Activated CD4-positive, alpha-beta T cell treated with anti-CD3 and anti-CD28 coated beads, Interleukin-2, amount 50 U/mL, for 1 hour (primary cell): Measurements from ENCODE around the gene OVOL3.
"Not testable (repeated sequence)": the region's sequence is repeated elsewhere in the genome, so short reads cannot be mapped to it uniquely, and the experiment has no call there.

Experiments
- DNase-seq: peaks from one replicate; pipeline ENCODE4 v3.0.0-alpha.2; 2020

OVOL3 gene

GRCh38 chr19:36110487-36111199 is at the start of gene OVOL3:
TSS of gene OVOL3 (plus strand) at chr19:36111143. CDS start at chr19:36111203, 60 bp downstream.
- DNase-seq, result no peak

GRCh38 chr19:36061367-36061766 is 49.6 kb upstream of the OVOL3 start:
- no peak for DNase-seq

- DNase-seq, result no peak
Measured at GRCh38 chr19:36064826-36065225, 46.1 kb upstream of the OVOL3 start.

- no peak for DNase-seq
Measured at GRCh38 chr19:36067681-36068080, 43.3 kb upstream of the OVOL3 start.

GRCh38 chr19:36068810-36069499 is 42.0 kb upstream of the OVOL3 start:
- DNase-seq, result not testable (repeated sequence)

- no peak for DNase-seq
Measured at GRCh38 chr19:36072081-36072480, 38.9 kb upstream of the OVOL3 start.

GRCh38 chr19:36073121-36073876 is 37.6 kb upstream of the OVOL3 start:
- DNase-seq, result no peak

- no peak for DNase-seq
Measured at GRCh38 chr19:36079389-36079945, 31.5 kb upstream of the OVOL3 start.

- no peak for DNase-seq
Measured at GRCh38 chr19:36081385-36081784, 29.6 kb upstream of the OVOL3 start.

- no peak for DNase-seq
Measured at GRCh38 chr19:36081894-36082293, 29.0 kb upstream of the OVOL3 start.

- DNase-seq, result no peak
Measured at GRCh38 chr19:36082916-36083315, 28.0 kb upstream of the OVOL3 start.

GRCh38 chr19:36084231-36085009 is 26.5 kb upstream of the OVOL3 start:
- no peak for DNase-seq

- no peak for DNase-seq
Measured at GRCh38 chr19:36086326-36086725, 24.6 kb upstream of the OVOL3 start.

GRCh38 chr19:36089847-36090246 is 21.1 kb upstream of the OVOL3 start:
- no peak for DNase-seq

GRCh38 chr19:36090910-36091695 is 19.8 kb upstream of the OVOL3 start:
- DNase-seq, result no peak

- DNase-seq, result no peak
Measured at GRCh38 chr19:36092566-36092965, 18.4 kb upstream of the OVOL3 start.

- no peak for DNase-seq
Measured at GRCh38 chr19:36093146-36093662, 17.7 kb upstream of the OVOL3 start.

- DNase-seq, result no peak
Measured at GRCh38 chr19:36093687-36094086, 17.3 kb upstream of the OVOL3 start.

GRCh38 chr19:36097036-36097435 is 13.9 kb upstream of the OVOL3 start:
- no peak for DNase-seq

GRCh38 chr19:36099166-36099785 is 11.7 kb upstream of the OVOL3 start:
- DNase-seq, result no peak

- no peak for DNase-seq
Measured at GRCh38 chr19:36100476-36100875, 10.5 kb upstream of the OVOL3 start.
